ENCODE data around the gene ARGLU1. TPM values are rescaled to one million over a fixed set of nuclear protein-coding genes. Genes with fewer than 3 reads are reported as not detected.

ARGLU1 gene
- total RNA-seq, 1 donor: 41.8 TPM

DNA sequence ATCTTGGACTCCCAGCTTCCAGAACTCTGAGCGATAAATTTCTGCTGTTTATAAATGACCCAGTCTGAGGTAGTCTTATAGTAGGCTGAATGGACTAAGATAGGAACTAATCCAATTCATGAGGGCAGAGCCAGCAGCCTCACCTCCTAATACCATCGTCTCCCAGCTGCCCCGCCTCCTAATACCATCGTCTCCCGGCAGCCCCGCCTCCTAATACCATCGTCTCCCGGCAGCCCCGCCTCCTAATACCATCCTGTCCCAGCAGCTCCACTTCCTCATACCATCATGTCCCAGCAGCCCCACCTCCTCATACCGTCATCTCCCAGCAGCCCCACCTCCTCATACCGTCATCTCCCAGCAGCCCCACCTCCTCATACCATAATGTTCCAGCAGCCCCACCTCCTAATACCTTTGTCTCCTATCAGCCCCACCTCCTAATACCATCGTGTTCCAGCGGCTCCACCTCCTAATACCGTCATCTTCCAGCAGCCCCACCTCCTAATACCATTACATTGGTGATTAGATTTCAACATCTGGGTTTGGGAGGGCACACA lies 2.4 kb upstream of the ARGLU1 start:
- no peak overlapping the region for H3K4me3 ChIP-seq (ENCODE audit: low read depth, low read length)
- peak; percentile 68 for DNase-seq (ENCODE audit: low read depth)
- TF ChIP-seq, protein P1, sequence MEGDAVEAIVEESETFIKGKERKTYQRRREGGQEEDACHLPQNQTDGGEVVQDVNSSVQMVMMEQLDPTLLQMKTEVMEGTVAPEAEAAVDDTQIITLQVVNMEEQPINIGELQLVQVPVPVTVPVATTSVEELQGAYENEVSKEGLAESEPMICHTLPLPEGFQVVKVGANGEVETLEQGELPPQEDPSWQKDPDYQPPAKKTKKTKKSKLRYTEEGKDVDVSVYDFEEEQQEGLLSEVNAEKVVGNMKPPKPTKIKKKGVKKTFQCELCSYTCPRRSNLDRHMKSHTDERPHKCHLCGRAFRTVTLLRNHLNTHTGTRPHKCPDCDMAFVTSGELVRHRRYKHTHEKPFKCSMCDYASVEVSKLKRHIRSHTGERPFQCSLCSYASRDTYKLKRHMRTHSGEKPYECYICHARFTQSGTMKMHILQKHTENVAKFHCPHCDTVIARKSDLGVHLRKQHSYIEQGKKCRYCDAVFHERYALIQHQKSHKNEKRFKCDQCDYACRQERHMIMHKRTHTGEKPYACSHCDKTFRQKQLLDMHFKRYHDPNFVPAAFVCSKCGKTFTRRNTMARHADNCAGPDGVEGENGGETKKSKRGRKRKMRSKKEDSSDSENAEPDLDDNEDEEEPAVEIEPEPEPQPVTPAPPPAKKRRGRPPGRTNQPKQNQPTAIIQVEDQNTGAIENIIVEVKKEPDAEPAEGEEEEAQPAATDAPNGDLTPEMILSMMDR (IDR thresholded peaks at IDR 0.05; ENCODE audit: insufficient read depth, low read length): no peak

DNA sequence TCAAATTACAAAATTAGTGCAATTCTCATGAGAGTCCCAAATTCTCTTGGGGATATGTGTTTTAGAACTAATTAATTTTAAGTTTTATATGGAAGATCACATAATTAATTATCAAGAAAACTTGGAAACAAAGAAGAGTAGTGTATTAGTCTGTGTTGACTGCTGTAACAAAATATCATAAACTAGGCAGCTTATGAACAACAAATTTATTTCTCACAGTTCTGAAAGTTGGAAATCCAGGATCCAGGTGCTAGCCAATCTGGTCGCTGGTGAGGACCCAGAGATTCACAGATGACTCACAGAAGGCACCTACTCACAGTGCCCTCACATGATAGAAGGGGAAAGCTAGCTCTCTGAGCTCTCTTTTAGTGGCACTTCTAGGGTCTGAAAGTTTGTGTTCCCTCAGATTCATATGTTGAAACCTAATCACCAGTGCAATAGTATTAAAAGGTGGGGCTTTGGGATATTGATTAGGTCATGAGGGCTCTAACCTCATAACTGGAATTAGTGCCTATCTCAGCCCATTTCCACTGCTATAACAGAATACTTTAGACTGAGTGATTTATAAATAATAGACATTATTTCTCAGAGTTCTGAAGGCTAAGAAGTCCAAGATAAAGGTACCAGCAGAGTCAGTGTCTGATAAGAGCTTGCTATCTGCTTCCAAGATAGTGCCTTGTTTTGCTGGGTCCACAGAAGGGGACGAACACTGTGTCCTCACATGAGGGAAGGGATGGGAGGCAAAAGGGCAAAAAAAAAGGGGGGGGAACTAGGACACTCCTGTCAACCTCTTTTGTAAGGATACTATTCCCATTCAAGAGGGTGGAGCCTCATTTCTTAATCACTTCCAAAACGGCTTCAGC lies 1.5 kb upstream of the ARGLU1 start:
- DNase-seq (ENCODE audit: low read depth): no peak
- no peak overlapping the region for H3K4me3 ChIP-seq (ENCODE audit: low read depth, low read length)
- TF ChIP-seq, protein P1 (IDR thresholded peaks at IDR 0.05; ENCODE audit: insufficient read depth, low read length): no peak

DNA sequence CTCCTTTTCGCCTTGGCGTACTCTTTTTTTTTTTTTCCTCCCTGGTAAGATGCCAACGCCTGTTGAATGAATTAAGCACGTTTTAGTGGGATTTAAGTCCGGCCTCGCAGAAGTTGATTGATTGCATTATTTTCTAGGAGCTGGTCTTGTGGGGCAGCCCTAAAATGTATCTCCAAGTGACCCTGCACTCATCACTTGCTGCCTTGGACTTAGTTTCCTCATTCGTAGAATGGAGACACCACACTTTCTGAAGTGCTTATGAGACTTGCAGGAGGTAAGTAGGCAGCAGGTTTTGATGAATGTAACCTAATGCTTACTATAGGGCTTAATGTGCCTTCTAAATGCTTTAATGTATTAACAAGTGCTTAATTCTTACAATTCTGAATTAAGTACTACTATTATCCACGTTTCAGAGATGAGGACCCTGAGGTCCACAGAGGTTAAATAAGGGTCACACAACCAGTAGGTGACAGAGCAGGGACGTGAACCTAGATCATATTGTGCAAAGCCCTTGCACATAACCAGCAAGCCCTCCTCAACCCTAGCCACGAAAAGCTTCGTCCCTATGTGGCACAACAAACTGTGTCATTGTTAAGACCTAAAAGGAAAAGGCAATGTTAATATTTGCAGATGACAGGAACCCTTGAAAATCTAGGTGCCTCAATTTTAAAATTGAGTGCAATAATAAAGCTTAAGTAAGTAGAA lies 514 bp upstream of the ARGLU1 start:
- peak overlapping the region; percentile 62 for H3K4me3 ChIP-seq (ENCODE audit: low read depth, low read length)
- TF ChIP-seq, protein P1 (IDR thresholded peaks at IDR 0.05; ENCODE audit: insufficient read depth, low read length): no peak
- no peak for DNase-seq (ENCODE audit: low read depth)

DNA sequence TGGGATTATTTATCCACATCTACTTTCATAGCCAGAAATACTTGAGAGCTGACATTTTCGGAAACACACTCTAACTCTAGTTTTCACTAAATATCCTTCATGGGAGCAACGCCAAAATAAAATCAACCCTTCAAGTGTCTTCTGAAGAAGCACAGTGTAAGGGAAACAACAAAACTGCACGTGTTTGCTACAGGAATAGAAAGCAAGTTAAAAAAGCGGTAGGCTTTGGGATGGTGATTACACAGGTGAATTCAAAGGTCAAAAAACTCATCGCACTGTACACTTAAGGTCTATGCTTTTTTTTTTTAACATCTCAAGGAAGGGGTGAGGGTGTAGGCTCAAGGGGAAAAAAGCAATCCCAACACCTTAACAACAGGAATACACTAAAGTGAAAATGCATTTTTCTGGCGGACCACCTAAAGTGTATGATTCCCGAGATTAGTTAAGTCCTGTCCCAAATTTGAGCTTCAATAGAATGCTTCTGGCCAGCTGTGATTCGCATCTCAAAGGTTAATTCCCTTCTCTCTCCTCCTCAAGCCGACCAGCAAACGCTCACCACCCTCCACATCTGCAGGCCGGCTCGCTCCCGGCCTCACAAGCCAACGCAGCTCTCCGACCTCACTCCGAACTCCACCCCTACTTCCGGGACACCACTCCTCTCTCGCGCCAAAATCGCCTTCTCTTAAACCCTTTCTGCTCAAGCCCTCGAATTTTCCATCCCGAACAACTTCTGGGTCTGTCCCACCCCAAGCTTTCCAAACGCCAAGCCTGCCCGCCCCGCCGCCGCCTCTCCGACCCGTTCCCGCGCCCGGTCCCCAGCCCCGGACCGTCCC lies 1.1 kb downstream of the ARGLU1 start:
- TF ChIP-seq, protein P1 (IDR thresholded peaks at IDR 0.05; ENCODE audit: insufficient read depth, low read length): no peak
- H3K4me3 ChIP-seq (ENCODE audit: low read depth, low read length): peak overlapping the region; percentile 87
- peak; percentile 52 for DNase-seq (ENCODE audit: low read depth)

DNA sequence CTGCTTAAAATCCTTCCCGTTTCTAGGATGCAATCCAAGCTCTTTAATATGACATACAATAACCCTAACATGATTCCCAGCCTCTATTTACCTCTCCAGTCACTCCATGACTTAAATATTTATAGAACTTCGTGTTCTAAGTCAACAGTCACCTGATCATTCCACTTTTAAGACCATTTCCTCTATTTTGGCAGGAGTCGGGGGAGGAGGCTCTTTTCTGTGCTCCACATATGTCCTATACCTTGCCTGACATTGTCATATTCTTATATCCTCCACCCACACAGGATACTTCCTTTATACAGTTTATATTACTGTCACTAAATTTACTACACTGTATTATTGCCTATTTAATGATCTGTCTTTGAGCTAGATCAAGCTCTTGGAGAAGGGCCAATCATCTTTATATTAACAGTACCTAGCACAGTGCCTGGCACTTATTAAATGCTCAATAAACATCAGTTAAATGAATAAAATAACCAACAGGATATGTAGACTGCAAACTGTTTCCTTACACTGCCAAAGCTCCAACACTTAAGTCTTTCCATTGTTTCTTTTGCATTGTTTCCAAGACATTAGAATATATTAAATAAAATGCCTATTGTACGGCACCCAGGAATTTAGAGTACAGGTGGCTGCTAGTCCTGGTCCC lies 2.7 kb downstream of the ARGLU1 start:
- H3K4me3 ChIP-seq (ENCODE audit: low read depth, low read length): peak overlapping the region; percentile 87
- no peak for DNase-seq (ENCODE audit: low read depth)
- TF ChIP-seq, protein P1 (IDR thresholded peaks at IDR 0.05; ENCODE audit: insufficient read depth, low read length): no peak

DNA sequence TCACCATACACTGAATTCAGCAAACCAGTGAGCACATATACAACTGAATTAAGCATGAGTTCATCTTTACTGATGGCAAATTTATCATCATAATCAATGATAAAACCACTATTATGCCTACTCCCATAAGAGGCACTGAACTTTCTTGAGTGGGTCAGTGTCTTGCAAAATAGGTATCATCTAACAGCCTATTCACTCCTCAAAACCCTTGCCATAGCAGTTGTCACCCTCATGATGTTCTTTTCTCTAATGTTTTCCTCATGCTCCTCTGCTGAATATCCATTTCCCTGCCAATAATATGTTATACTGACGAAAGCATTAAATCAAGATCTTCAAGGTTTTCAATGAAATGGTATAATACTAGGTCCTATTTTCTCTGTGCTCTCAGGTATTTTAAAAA lies 5.6 kb downstream of the ARGLU1 start:
- DNase-seq (ENCODE audit: low read depth): no peak
- TF ChIP-seq, protein P1 (IDR thresholded peaks at IDR 0.05; ENCODE audit: insufficient read depth, low read length): no peak
- H3K4me3 ChIP-seq (ENCODE audit: low read depth, low read length): no peak overlapping the region
